ENCODE measurements around the gene PPP1R18.
A peak's percentile ranks its signal among the peaks of the same experiment; 100 is the strongest.
"Not testable (repeated sequence)": the region's sequence is repeated elsewhere in the genome, so short reads cannot be mapped to it uniquely, and the experiment has no call there.

PPP1R18 gene

GRCh38 chr6:30688569-30688968 lies 2.1 kb upstream of the PPP1R18 start:
- DNase-seq, result no peak

DNA sequence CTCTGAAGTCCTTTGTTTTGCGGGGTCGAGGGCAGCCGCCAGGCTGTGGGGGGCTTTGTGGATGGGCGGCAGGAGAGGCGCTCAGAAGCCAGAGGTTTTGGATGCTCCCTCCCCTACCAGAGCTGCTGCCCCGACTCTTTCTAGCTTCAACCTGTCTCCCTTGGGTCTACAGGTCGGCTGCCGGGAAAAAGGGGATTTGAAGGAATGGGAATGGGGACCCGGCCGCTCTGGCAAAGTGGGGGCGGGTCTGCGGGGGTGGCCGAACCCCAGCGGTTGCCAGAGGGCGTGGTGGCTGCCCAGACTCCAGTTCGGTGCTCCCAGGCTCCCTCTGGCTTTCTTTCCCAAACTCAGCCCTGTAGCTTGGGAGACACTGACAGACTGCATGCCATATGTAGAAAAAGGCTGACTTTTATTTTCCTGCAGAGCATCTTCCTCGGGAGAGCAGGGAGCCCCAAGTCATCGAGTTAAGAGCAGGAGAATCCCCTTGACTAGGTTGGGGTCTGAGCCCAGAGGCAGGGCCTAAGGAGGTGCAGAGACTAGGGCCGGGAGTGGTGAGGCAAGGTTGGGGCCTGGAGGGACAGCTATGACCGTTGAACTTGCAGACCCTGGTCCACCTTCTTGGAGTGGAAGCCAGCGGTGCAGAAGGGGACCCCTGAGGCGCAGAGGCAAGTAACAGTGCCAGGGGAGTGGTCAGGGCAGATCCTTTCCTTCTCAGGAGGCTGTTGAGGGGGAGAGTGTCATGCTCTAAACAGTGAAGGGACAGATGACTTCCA lies 1.4 kb upstream of the PPP1R18 start:
- DNase-seq, result peak; percentile 63

DNA sequence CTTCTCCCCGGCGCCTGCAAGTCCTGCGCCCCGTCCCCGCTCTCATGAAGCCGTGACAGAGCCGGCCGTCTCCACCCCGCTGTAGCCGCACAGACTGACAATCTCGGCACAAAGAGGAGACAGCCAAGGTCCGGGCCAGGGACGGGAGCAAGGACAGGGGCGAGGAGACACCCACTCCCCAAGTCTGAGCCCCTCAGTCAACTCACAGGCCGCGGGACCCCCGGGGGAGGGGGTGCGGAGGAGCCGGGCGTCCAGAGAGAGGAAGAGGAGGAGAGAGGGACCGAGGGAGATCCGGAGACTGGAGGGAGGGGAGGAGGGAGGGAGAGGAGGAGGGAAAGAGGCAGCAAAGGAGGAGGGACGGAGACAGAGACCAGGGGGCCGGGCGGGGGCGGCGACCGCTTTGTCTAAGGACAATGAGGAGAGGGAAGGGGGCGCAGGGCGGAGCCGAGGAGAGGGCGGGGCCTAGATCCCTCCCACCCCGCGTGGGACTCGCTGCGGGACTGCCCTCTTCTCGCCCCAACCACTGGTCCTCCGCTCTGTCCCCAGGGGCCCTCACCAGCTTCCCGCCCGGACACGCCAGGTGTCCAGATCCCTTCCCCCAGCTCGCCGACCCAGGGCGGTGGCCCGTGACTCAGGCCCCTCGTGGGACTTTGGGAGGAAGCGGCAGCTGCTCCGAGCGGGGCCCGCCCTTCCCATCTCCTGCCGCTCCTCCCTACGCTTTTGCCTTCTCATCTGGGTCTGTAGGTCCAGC lies 638 bp upstream of the PPP1R18 start:
- DNase-seq, result peak; percentile 83

- no peak for DNase-seq
These were observed 1.1 kb downstream of the PPP1R18 start for GRCh38 chr6:30685157-30686008.

- no peak for DNase-seq
These were observed 1.9 kb downstream of the PPP1R18 start for GRCh38 chr6:30684386-30685156.

DNA sequence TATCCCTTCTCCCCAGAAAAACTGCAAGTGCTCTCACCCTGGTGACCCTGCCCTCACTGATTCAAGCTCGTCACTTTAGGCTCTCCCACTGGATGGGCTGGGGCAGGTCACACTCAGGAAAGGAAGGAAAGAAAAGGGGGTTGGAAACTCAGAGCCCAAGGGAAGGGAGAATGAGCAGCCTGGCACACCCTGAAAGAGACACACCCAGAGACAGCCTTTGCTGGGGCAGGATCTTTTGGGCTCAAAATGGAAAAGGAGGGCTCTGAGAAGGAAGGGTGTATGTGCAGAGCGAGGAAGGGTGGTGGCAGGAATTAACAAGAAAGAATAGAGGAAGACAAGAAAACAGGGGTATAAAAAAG lies 2.5 kb downstream of the PPP1R18 start:
- no peak for DNase-seq

DNA sequence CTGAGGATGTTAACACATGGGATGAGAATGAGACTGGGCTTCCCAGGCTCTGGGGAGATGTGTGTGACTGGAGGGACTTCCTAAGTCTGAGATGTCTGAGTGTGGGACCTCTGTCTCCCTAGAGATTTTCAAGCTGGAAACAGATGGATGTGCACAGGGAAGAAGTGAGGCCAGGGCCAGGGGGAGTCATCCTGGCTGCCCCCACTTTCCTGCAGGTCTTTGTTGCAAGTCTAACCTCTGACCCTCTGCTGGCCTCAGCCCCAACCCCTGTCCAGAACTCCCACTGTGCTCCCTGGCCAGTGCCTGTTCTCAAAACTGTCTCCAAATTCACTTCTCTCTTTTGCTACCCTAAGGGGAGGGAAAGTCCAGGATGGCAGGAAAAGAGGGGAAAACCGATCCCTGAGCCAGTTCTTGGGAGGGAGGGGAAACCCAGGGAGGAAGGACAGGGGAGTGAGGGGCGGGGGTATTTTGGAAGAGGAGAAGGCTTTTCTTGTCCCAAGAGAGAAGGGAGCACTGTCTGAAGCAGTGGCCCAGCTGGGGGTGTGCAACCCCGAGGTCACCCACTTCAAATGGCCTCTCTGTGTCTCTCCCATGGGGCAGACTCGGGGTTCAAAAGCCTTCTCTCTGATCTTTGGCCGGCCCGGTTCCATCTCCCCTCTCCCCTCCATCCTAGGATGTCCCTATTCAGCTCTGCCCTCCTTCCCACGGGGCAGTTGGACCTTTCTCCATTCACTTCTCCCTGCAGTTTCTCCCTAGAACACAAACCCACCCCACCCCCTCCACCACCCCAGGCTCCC lies 3.1 kb downstream of the PPP1R18 start:
- no peak for DNase-seq

GRCh38 chr6:30682143-30683117 lies 4.0 kb downstream of the PPP1R18 start:
- no peak for DNase-seq

- no peak for DNase-seq
These were observed 4.7 kb downstream of the PPP1R18 start for GRCh38 chr6:30681766-30682142.

- DNase-seq, result no peak
These were observed 6.5 kb downstream of the PPP1R18 start for GRCh38 chr6:30679765-30680535.

GRCh38 chr6:30678964-30679726 lies 7.3 kb downstream of the PPP1R18 start:
- DNase-seq, result peak; percentile 46

GRCh38 chr6:30676660-30677285 lies 9.7 kb downstream of the PPP1R18 start:
- no peak for DNase-seq

DNA sequence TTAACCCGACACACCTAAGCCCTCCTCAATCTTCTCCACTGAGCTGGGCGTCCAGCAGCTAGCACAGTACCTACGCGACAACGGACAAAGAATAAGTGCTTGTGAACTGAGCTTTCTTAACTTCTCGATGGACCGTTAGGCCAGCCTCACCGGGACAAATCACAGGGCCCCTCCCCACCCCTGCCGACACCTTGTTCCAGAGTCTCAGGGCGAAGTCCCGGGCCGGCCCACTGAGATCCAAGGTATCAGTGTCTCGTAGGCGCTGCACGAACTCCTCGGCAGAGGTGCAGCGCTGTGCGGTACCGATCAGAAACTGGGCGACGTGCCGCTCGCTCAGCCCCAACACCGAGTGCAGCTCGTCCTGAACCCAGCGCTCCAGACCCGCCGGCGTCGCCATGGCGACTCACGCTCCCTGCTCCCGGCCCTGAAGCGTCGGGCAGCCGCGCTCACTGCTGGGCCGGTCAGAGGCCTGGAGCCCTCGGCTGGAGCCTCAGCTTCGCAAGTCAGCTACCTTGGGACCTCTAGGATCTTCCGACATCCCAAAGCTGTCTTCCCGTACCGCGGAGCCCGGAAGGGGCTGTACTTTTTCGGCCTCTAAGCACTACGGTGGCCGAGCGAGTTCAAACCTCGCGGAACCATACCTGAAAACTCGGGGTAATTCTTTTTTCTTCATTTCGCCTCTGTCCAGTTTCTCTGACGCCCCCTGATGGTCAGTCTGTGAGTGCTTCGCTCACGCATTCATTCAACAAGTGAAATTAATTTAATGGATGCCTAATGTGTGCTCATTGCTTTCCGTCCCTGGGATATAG lies 13.8 kb downstream of the PPP1R18 start, which contains the start of gene DHX16:
TSS of gene DHX16 (minus strand) at position 562 of the 809 bp plus-strand sequence. CDS start at position 397, 165 bp downstream.
- DNase-seq, result peak; percentile 93

DNA sequence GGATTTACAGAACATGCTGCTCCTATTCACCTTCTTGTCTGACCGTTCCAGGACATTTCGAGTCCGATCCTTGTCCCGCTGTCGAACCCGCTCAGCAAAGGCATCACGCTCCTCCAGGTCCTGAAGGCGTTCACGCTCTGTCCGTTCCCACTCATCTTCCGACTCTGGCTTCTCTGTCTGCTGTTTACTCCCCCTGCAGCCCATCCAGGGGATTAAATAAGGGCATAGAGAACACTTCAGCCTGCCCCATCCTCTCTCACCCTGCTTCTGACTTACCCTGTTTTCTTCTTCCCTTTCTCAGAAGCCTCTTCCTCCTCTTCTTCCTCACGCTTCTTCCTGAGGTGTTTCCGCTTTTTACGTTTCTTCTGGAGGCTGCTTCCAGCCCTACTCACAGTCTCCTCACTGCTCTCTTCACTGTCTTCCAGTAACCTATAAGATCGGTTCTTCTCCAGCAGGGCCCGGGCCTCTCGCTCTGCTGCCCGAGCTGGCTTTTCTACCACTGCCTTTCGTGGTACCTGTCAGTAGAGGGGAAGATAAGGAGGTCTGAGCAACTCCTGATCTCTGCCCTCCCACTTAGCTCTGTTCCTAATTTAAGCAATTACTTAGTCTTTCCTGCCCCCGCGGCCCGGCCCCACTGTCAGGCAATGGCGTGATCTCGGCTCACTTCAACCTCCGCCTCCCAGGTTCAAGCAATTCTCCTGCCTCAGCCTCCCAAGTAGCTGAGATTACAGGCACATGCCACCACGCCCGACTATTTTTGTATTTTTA lies 15.5 kb downstream of the PPP1R18 start:
- DNase-seq, result no peak

GRCh38 chr6:30666300-30666699 lies 20.1 kb downstream of the PPP1R18 start:
- DNase-seq, result not testable (repeated sequence)

- DNase-seq, result no peak
These were observed 21.3 kb downstream of the PPP1R18 start for GRCh38 chr6:30664994-30665767.
